Ovary (tissue), 3 donors: ENCODE data around the gene ZSCAN10.

Experiments used
- EP300 ChIP-seq: sonication (generic); formaldehyde crosslinking; IDR thresholded peaks from one replicate; pipeline ENCODE4 v1.6.1; 2017; ENCODE audit warnings: antibody characterized with exemption
- POLR2A ChIP-seq: fragments of 450-650 bp; IDR thresholded peaks from one replicate; pipeline ENCODE4 v1.6.1; 2017; ENCODE audit warnings: antibody characterized with exemption, mild to moderate bottlenecking, moderate library complexity
- TF ChIP-seq, protein P1 (sequence below), 3 donors: fragments of 450-650 bp in 2 of 3; fragments of 200-600 bp in 1 of 3; IDR thresholded peaks; one replicate each; pipeline versions ENCODE4 v1.5.1 to v1.8.0; 2016 to 2022; ENCODE audit warnings: antibody characterized with exemption in 3 of 3, mild to moderate bottlenecking in 1 of 3
- donor health status: DM: no; HTN: no; CAD: no.

GRCh38 chr16:3066440-3066748, 32.7 kb downstream of the ZSCAN10 start:
- TF ChIP-seq POLR2A (no peak), EP300 (no peak)
- TF ChIP-seq, protein P1, sequence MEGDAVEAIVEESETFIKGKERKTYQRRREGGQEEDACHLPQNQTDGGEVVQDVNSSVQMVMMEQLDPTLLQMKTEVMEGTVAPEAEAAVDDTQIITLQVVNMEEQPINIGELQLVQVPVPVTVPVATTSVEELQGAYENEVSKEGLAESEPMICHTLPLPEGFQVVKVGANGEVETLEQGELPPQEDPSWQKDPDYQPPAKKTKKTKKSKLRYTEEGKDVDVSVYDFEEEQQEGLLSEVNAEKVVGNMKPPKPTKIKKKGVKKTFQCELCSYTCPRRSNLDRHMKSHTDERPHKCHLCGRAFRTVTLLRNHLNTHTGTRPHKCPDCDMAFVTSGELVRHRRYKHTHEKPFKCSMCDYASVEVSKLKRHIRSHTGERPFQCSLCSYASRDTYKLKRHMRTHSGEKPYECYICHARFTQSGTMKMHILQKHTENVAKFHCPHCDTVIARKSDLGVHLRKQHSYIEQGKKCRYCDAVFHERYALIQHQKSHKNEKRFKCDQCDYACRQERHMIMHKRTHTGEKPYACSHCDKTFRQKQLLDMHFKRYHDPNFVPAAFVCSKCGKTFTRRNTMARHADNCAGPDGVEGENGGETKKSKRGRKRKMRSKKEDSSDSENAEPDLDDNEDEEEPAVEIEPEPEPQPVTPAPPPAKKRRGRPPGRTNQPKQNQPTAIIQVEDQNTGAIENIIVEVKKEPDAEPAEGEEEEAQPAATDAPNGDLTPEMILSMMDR (IDR thresholded peaks at IDR 0.05), result no peak
